ENCODE results near the gene ATG7. TPM values are rescaled to one million over a fixed set of nuclear protein-coding genes. Genes with fewer than 3 reads are reported as not detected.

Gene ATG7
- total and polyA plus RNA-seq, 10 of the 15 experiments (the other 5 are each of a cell fraction or from before 2014, with no cell fraction given), result 13.5 to 49.5 (median 26.4) TPM

- no peaks in the 10 kb centered on the region for H3K27me3 ChIP-seq (replicated peaks in 1 of 2; ENCODE audit: control insufficient read depth in 2 of 2, insufficient read depth in 2 of 2, low read length in 1 of 2)
- H4K20me1 ChIP-seq (ENCODE audit: control insufficient read depth, insufficient read depth), result no peaks in the 10 kb centered on the region
- no peak overlapping the region for H3K27ac ChIP-seq (ENCODE audit: control insufficient read depth, insufficient read depth)
- no peaks in the 10 kb centered on the region for H3K9me3 ChIP-seq (replicated peaks; ENCODE audit: control insufficient read depth, insufficient read depth, low read length)
- intact Hi-C loops (cut with micrococcal nuclease; ENCODE audit: unreplicated experiment), result no loop called here
- no peak for FAIRE-seq
- H3K4me3 ChIP-seq, result no peak overlapping the region
- no peak for TF ChIP-seq SMAD5 (IDR thresholded peaks at IDR 0.05; ENCODE audit: low read depth)
- TF ChIP-seq NFYB (IDR thresholded peaks at IDR 0.05; ENCODE audit: insufficient read depth, low read depth, low read length), result 0 out of 2 replicates have a peak, but pooled peaks have one; percentile 30
- no TSS peak for BruUV-seq (replicated peaks)
- H3K36me3 ChIP-seq (ENCODE audit: control insufficient read depth in 2 of 2, insufficient read depth in 2 of 2, low read length in 1 of 2), result peaks cover 2 to 7% of the 10 kb centered on the region in 2 experiments; a peak in 3 of 4 replicates
- CTCF ChIA-PET, result interaction anchor here (0.6 to 2.2 kb wide), 2 partner anchors 10 to 375 kb away, joined by 3 to 13 read pairs; no protein-coding TSS in a partner anchor
- DNase-seq (ENCODE audit: low read depth, low spot score), result no peak
- no peak overlapping the region for H3K4me2 ChIP-seq (ENCODE audit: control insufficient read depth, insufficient read depth)
- peaks cover 10% of the 10 kb centered on the region for H3K4me1 ChIP-seq (ENCODE audit: control insufficient read depth, insufficient read depth, low read length)
- ATAC-seq, result no peak
- RAD21 ChIA-PET (ENCODE audit: unreplicated experiment), result interaction anchor here (0.8 kb wide), 1 partner anchor 18 kb away, joined by 3 read pairs; no protein-coding TSS in a partner anchor
- WGBS (ENCODE audit: insufficient coverage, insufficient replicate concordance, low lambda C conversion rate, missing lambda C conversion rate), result 82% methylated on average over 11 of the region's 11 CpGs
- peaks cover 69% of the 10 kb centered on the region for H3K79me2 ChIP-seq (ENCODE audit: control insufficient read depth, insufficient read depth, low read length)
- H2AFZ ChIP-seq (ENCODE audit: control insufficient read depth, low read depth, low read length), result no peak overlapping the region
- H3K9ac ChIP-seq (ENCODE audit: control insufficient read depth, insufficient read depth, low read length), result no peak overlapping the region
- SMC1A ChIA-PET (ENCODE audit: uncharacterized antibody, unreplicated experiment), result interaction anchor here (0.6 to 2.3 kb wide), 9 partner anchors 11 to 504 kb away, joined by 3 to 11 read pairs (median 5); no protein-coding TSS in a partner anchor
- POLR2A ChIA-PET, result interaction anchor here (0.6 to 1.1 kb wide), 3 partner anchors 8 to 179 kb away, joined by 3 read pairs; no protein-coding TSS in a partner anchor
- in situ Hi-C loops (cut with MboI), result no loop called here
These were observed 334.0 kb downstream of the ATG7 start for GRCh38 chr3:11606090-11606784.

- FAIRE-seq (no peak), ATAC-seq (no peak), DNase-seq (ENCODE audit: low read depth, low spot score) (no peak)
- SMC1A ChIA-PET (ENCODE audit: uncharacterized antibody, unreplicated experiment), result interaction anchor here (0.6 to 2.3 kb wide), 10 partner anchors 10 to 505 kb away, joined by 3 to 11 read pairs (median 4); no protein-coding TSS in a partner anchor
- no peaks in the 10 kb centered on the region for H3K9me3 ChIP-seq (replicated peaks; ENCODE audit: control insufficient read depth, insufficient read depth, low read length)
- H3K36me3 ChIP-seq (ENCODE audit: control insufficient read depth in 2 of 2, insufficient read depth in 2 of 2, low read length in 1 of 2), result peaks cover 2 to 7% of the 10 kb centered on the region in 2 experiments; a peak in 3 of 4 replicates
- RAD21 ChIA-PET (ENCODE audit: unreplicated experiment), result interaction anchor here (0.8 kb wide), 1 partner anchor 17 kb away, joined by 3 read pairs; no protein-coding TSS in a partner anchor
- CTCF ChIA-PET, result interaction anchor here (0.7 to 2.2 kb wide), 2 partner anchors 9 to 444 kb away, joined by 3 to 13 read pairs; no protein-coding TSS in a partner anchor
- H3K9ac ChIP-seq (ENCODE audit: control insufficient read depth, insufficient read depth, low read length), result no peak overlapping the region
- peaks cover 10% of the 10 kb centered on the region for H3K4me1 ChIP-seq (ENCODE audit: control insufficient read depth, insufficient read depth, low read length)
- no TSS peak for BruUV-seq (replicated peaks)
- in situ Hi-C loops (cut with MboI) (no loop called here), intact Hi-C loops (cut with micrococcal nuclease; ENCODE audit: unreplicated experiment) (no loop called here)
- WGBS (ENCODE audit: insufficient coverage, insufficient replicate concordance, low lambda C conversion rate, missing lambda C conversion rate), result 89% methylated on average over 6 of the region's 6 CpGs
- no peak overlapping the region for H3K4me2 ChIP-seq (ENCODE audit: control insufficient read depth, insufficient read depth)
- peaks cover 75% of the 10 kb centered on the region for H3K79me2 ChIP-seq (ENCODE audit: control insufficient read depth, insufficient read depth, low read length)
- H3K27me3 ChIP-seq (replicated peaks in 1 of 2; ENCODE audit: control insufficient read depth in 2 of 2, insufficient read depth in 2 of 2, low read length in 1 of 2), result no peaks in the 10 kb centered on the region
- H2AFZ ChIP-seq (ENCODE audit: control insufficient read depth, low read depth, low read length), result no peak overlapping the region
- no peak overlapping the region for H3K4me3 ChIP-seq
- no peak overlapping the region for H3K27ac ChIP-seq (ENCODE audit: control insufficient read depth, insufficient read depth)
- no peaks in the 10 kb centered on the region for H4K20me1 ChIP-seq (ENCODE audit: control insufficient read depth, insufficient read depth)
- POLR2A ChIA-PET, result interaction anchor here (0.7 to 1.1 kb wide), 2 partner anchors 8 to 13 kb away, joined by 3 read pairs; no protein-coding TSS in a partner anchor
- TF ChIP-seq SPI1 (IDR thresholded peaks at IDR 0.05; ENCODE audit: borderline replicate concordance, insufficient read depth, low read depth, low read length) (no peak), CBFB (IDR thresholded peaks at IDR 0.05; ENCODE audit: low read depth) (no peak), PRDM15 (CRISPR knock-in tag; IDR thresholded peaks at IDR 0.05) (no peak), TCF7 (IDR thresholded peaks at IDR 0.05; ENCODE audit: borderline replicate concordance) (no peak), BACH1 (IDR thresholded peaks at IDR 0.05; ENCODE audit: borderline replicate concordance) (no peak)
These were observed 334.8 kb downstream of the ATG7 start for GRCh38 chr3:11606865-11607440.
